ENCODE results near the gene MTG1.

DNA sequence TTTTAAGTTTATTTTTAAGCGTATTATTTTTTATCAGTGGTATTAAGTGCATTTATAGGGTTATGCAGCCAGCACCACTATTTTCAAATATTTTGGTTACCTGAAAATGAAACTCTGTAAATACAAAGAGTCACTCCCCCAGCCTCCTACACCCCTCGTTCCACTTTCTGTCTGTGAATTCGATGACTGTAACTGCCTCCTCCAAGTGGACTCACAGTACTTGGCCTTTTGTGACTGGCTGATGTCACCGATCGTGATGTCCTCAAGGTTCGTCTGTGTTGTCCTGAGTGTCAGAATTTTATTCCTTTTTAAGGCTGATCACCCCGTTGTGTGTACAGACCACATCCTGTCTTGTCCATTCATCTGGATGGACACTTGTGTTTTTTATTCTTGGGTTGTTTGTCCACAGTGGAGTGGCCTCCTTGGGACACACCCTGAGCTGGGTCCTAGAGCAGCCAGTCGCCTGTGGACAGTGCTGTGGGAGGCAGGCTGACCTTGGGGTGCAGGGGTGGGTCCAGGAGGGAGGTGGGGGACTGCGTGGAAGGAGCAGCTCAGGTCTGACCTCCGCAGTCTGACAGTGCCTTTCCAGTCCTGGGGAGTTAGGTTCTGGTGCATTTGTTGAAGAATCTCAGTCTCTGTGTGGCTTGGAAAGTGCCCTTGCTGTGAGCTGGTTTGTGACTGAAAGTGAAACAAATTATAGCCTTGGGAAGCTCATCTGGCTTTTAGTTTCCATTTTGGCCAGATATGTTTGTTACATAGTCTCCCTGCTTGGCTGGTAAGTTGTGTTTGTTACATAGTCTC lies 6.9 kb downstream of the MTG1 start:
- TF ChIP-seq, protein P1, sequence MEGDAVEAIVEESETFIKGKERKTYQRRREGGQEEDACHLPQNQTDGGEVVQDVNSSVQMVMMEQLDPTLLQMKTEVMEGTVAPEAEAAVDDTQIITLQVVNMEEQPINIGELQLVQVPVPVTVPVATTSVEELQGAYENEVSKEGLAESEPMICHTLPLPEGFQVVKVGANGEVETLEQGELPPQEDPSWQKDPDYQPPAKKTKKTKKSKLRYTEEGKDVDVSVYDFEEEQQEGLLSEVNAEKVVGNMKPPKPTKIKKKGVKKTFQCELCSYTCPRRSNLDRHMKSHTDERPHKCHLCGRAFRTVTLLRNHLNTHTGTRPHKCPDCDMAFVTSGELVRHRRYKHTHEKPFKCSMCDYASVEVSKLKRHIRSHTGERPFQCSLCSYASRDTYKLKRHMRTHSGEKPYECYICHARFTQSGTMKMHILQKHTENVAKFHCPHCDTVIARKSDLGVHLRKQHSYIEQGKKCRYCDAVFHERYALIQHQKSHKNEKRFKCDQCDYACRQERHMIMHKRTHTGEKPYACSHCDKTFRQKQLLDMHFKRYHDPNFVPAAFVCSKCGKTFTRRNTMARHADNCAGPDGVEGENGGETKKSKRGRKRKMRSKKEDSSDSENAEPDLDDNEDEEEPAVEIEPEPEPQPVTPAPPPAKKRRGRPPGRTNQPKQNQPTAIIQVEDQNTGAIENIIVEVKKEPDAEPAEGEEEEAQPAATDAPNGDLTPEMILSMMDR (IDR thresholded peaks at IDR 0.05), result no peak
- TF ChIP-seq POLR2AphosphoS5 (IDR thresholded peaks at IDR 0.05), result no peak
- no peak for TF ChIP-seq EP300 (IDR thresholded peaks at IDR 0.05; ENCODE audit: low read depth)
- TF ChIP-seq POLR2A (IDR thresholded peaks at IDR 0.05), result no peak
